CD8-positive, alpha-beta memory T cell (primary cell): Measurements from ENCODE around the gene RNASET2. TPM values are rescaled to one million over a fixed set of nuclear protein-coding genes. Genes with fewer than 3 reads are reported as not detected.
"Not testable (repeated sequence)": the region's sequence is repeated elsewhere in the genome, so short reads cannot be mapped to it uniquely, and the experiment has no call there.

Source experiments
- CTCF ChIA-PET: fragments of 350-600 bp; sonication (Branson Sonifier 250); formaldehyde crosslinking; loops from one replicate; lab custom pipeline; 2021; ENCODE audit warnings: antibody characterized with exemption; lab: Charles Lee
- POLR2A ChIA-PET: fragments of 350-600 bp; sonication (Branson Sonifier 250); formaldehyde crosslinking; loops from one replicate; lab custom pipeline; 2021; ENCODE audit warnings: antibody characterized with exemption; lab: Charles Lee
- DNase-seq, 5 donors: peaks; one replicate each; pipeline versions ENCODE4 v3.0.0 to v3.0.0-alpha.2; 2020 to 2022; ENCODE audit warnings: mixed read lengths in 1 of 5
- H3K27ac ChIP-seq: one replicate; pipeline ENCODE4 v1.7.0; 2013; ENCODE audit warnings: low read depth, mild to moderate bottlenecking, low read length, moderate library complexity
- H3K27me3 ChIP-seq: 2 replicates; pipeline ENCODE4 v1.7.0; 2013; ENCODE audit warnings: low read length, mild to moderate bottlenecking; ENCODE audit not compliant: insufficient read depth, poor library complexity, severe bottlenecking
- H3K36me3 ChIP-seq: 2 replicates; pipeline ENCODE4 v1.7.0; 2013; ENCODE audit warnings: mild to moderate bottlenecking, low read length, moderate library complexity; ENCODE audit not compliant: insufficient read depth
- H3K4me1 ChIP-seq: 2 replicates; pipeline ENCODE4 v1.7.0; 2013; ENCODE audit warnings: mild to moderate bottlenecking, low read length, moderate library complexity; ENCODE audit not compliant: insufficient read depth
- H3K4me3 ChIP-seq: 2 replicates; pipeline ENCODE4 v1.7.0; 2013; ENCODE audit warnings: mild to moderate bottlenecking, low read length
- H3K9me3 ChIP-seq: 2 replicates; pipeline ENCODE4 v1.7.0; 2013; ENCODE audit warnings: mild to moderate bottlenecking, low read length
- H3K27ac Mint-ChIP-seq, 8 donors: one replicate each; pipeline ENCODE4 v1.8.0; 2020 to 2021; ENCODE audit warnings: mixed read lengths in 8 of 8, mild to moderate bottlenecking in 6 of 8, inconsistent platforms in 3 of 8, moderate library complexity in 3 of 8
- H3K27me3 Mint-ChIP-seq, 2 donors: one replicate each; pipeline ENCODE4 v1.8.0; 2020 to 2021; ENCODE audit warnings: mixed read lengths in 2 of 2, mild to moderate bottlenecking in 1 of 2, moderate library complexity in 1 of 2
- H3K36me3 Mint-ChIP-seq, 3 donors: one replicate each; pipeline ENCODE4 v1.8.0; 2020 to 2021; ENCODE audit warnings: mixed read lengths in 3 of 3, inconsistent platforms in 1 of 3, mild to moderate bottlenecking in 1 of 3
- H3K4me1 Mint-ChIP-seq, 3 donors: one replicate each; pipeline ENCODE4 v1.8.0; 2020 to 2021; ENCODE audit warnings: mixed read lengths in 3 of 3, inconsistent platforms in 1 of 3, mild to moderate bottlenecking in 1 of 3
- H3K4me3 Mint-ChIP-seq, 7 donors: one replicate each; pipeline ENCODE4 v1.8.0; 2020 to 2021; ENCODE audit warnings: mixed read lengths in 7 of 7, mild to moderate bottlenecking in 6 of 7, moderate library complexity in 4 of 7, inconsistent platforms in 2 of 7
- H3K9me3 Mint-ChIP-seq, 5 donors: one replicate each; pipeline ENCODE4 v1.8.0; 2020 to 2022; ENCODE audit warnings: mixed read lengths in 5 of 5, mild to moderate bottlenecking in 3 of 5, moderate library complexity in 2 of 5, inconsistent platforms in 1 of 5
- polyA plus RNA-seq: library from polyadenylated mRNA; unstranded; fragments of 300-500 nt; fragmentation: Illumina TruSeq; gene quantifications from one replicate; pipeline ENCODE4 v1.2.3, GENCODE V29; 2021
- total RNA-seq, 2 experiments: library from RNA; stranded (reverse); gene quantifications; one replicate each; pipeline ENCODE4 v1.2.3, GENCODE V29; 2021

The RNASET2 gene
- total and polyA plus RNA-seq, 3 experiments from 2014 or later, result 22.3 to 232 (median 27.6) TPM

GRCh38 chr6:166898910-166899309 lies 57.4 kb downstream of the RNASET2 start:
- Mint-ChIP-seq H3K4me3 (no peak overlapping the region), H3K4me1 (peaks cover 0 to 1% (median 0%) of the 10 kb centered on the region in 3 donors), H3K27ac (no peak overlapping the region), H3K9me3 (peaks cover 0 to 2% (median 0%) of the 10 kb centered on the region in 5 donors), H3K27me3 (no peaks in the 10 kb centered on the region), H3K36me3 (peaks cover 0 to 5% (median 3%) of the 10 kb centered on the region in 3 donors)
- H3K27me3 ChIP-seq, result no peaks in the 10 kb centered on the region
- H3K4me1 ChIP-seq, result no peaks in the 10 kb centered on the region
- no peaks in the 10 kb centered on the region for H3K9me3 ChIP-seq
- H3K4me3 ChIP-seq, result no peak overlapping the region
- ChIA-PET CTCF (no interaction called here), POLR2A (no interaction called here)
- H3K27ac ChIP-seq, result no peak overlapping the region
- H3K36me3 ChIP-seq, result no peaks in the 10 kb centered on the region
- DNase-seq, result no peak

DNA sequence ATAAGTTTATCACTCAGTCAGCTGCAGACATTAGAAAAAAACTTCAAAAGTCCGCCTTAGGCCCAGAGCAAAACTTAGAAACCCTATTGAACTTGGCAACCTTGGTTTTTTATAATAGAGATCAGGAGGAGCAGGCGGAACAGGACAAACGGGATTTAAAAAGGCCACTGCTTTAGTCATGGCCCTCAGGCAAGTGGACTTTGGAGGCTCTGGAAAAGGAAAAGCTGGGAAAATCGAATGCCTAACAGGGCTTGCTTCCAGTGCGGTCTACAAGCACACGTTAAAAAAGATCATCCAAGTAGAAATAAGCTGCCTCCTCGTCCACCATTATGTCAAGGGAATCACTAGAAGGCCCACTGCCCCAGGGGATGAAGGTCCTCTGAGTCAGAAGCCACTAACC lies 61.7 kb downstream of the RNASET2 start:
- POLR2A ChIA-PET, H3K27ac ChIP-seq, H3K9me3 ChIP-seq, H3K4me1 Mint-ChIP-seq, H3K4me1 ChIP-seq, H3K27me3 Mint-ChIP-seq, CTCF ChIA-PET, H3K27me3 ChIP-seq, H3K27ac Mint-ChIP-seq, H3K36me3 ChIP-seq, H3K4me3 Mint-ChIP-seq, H3K4me3 ChIP-seq, DNase-seq: not testable (repeated sequence)
- Mint-ChIP-seq H3K9me3 (peaks cover 0 to 11% (median 10%) of the 10 kb centered on the region in 5 donors), H3K36me3 (peaks cover 5 to 25% (median 9%) of the 10 kb centered on the region in 3 donors)

DNA sequence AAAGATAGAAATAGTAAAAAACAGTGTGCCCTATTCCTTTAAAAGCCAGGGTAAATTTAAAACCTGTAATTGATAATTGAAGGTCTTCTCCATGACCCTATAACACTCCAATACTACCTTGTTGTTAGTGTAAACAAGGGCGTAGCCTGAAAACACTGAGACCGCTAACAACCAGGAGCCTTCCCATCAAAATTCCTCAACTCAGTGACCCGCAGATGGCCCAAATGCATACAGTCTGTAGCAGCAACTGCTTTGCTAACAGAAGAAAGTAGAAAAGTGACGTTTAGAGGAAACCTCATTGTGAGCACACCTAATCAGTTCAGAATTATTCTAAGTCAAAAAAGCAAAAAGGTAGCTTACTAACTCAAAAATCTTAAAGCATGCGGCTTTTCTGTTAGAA lies 63.9 kb downstream of the RNASET2 start:
- H3K4me3 ChIP-seq, CTCF ChIA-PET, H3K27ac ChIP-seq, H3K4me1 Mint-ChIP-seq, H3K4me1 ChIP-seq, POLR2A ChIA-PET, H3K27ac Mint-ChIP-seq, H3K9me3 ChIP-seq, H3K4me3 Mint-ChIP-seq, H3K27me3 ChIP-seq, H3K36me3 ChIP-seq, DNase-seq, H3K27me3 Mint-ChIP-seq: not testable (repeated sequence)
- peaks cover 8 to 35% (median 12%) of the 10 kb centered on the region in 3 donors for H3K36me3 Mint-ChIP-seq
- H3K9me3 Mint-ChIP-seq, result peaks cover 0 to 18% (median 18%) of the 10 kb centered on the region in 5 donors

DNA sequence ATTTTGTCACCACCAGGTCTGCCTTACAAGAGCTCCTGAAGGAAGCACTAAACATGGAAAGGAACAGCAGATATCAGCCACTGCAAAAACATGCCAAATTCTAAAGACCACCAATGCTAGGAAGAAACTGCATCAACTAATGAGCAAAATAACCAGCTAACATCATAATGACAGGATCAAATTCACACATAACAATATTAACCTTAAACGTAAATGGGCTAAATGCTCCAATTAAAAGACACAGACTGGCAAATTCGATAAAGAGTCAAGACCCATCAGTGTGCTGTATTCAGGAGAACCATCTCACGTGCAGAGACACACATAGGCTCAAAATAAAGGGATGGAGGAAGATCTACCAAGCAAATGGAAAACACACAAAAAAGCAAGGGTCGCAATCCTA lies 69.6 kb downstream of the RNASET2 start:
- H3K4me1 Mint-ChIP-seq, H3K27ac Mint-ChIP-seq, CTCF ChIA-PET, H3K4me3 Mint-ChIP-seq, H3K4me3 ChIP-seq, H3K4me1 ChIP-seq, H3K27me3 ChIP-seq, POLR2A ChIA-PET, H3K36me3 ChIP-seq, H3K27ac ChIP-seq, H3K27me3 Mint-ChIP-seq, DNase-seq, H3K9me3 ChIP-seq: not testable (repeated sequence)
- Mint-ChIP-seq H3K9me3 (peaks cover 9 to 30% (median 23%) of the 10 kb centered on the region in 5 donors), H3K36me3 (peaks cover 7 to 51% (median 14%) of the 10 kb centered on the region in 3 donors)

DNA sequence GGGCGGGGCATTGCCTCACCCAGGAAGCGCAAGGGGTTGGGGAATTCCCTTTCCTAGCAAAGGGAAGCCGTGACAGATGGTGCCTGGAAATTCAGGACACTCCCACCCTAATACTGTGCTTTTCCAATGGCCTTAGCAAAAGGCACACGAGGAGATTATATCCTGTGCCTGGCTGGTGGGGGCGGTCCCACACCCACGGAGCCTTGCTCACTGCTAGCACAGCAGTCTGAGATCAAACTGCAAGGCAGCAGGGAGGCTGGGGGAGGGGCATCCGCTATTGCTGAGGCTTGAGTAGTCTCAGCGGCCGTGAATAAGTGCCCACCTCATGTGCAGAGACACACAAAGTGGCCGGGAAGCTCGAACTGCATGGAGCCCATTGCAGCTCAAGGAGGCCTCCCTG lies 71.4 kb downstream of the RNASET2 start:
- H3K27me3 ChIP-seq, H3K4me1 Mint-ChIP-seq, CTCF ChIA-PET, H3K4me3 ChIP-seq, H3K27ac Mint-ChIP-seq, H3K4me1 ChIP-seq, H3K36me3 ChIP-seq, DNase-seq, H3K27ac ChIP-seq, H3K27me3 Mint-ChIP-seq, POLR2A ChIA-PET, H3K9me3 ChIP-seq, H3K4me3 Mint-ChIP-seq: not testable (repeated sequence)
- peaks cover 7 to 40% (median 9%) of the 10 kb centered on the region in 3 donors for H3K36me3 Mint-ChIP-seq
- peaks cover 9 to 26% (median 18%) of the 10 kb centered on the region in 5 donors for H3K9me3 Mint-ChIP-seq

GRCh38 chr6:166879594-166879993 lies 76.8 kb downstream of the RNASET2 start:
- H3K36me3 Mint-ChIP-seq, result peaks cover 3 to 23% (median 4%) of the 10 kb centered on the region in 3 donors
- DNase-seq, result no peak
- Histone ChIP-seq H3K4me1 (no peaks in the 10 kb centered on the region), H3K27me3 (no peaks in the 10 kb centered on the region), H3K9me3 (no peaks in the 10 kb centered on the region), H3K4me3 (no peak overlapping the region), H3K27ac (no peak overlapping the region), H3K36me3 (no peaks in the 10 kb centered on the region)
- ChIA-PET POLR2A (no interaction called here), CTCF (no interaction called here)
- peaks cover 0 to 5% (median 0%) of the 10 kb centered on the region in 3 donors for H3K4me1 Mint-ChIP-seq
- H3K27me3 Mint-ChIP-seq, result no peaks in the 10 kb centered on the region
- no peak overlapping the region for H3K27ac Mint-ChIP-seq
- H3K4me3 Mint-ChIP-seq, result no peak overlapping the region
- peaks cover 1 to 9% (median 5%) of the 10 kb centered on the region in 5 donors for H3K9me3 Mint-ChIP-seq

Other genes starting within 250 kb of the RNASET2 start
- 10 to 100 TPM; 26.4 to 29.5 TPM for gene CEP43, start 42.8 kb upstream of the RNASET2 start, total RNA-seq
- gene CEP43, start 42.8 kb upstream of the RNASET2 start, polyA plus RNA-seq, result 6.8 TPM
- 1 to 10 TPM; 3.5 to 3.9 TPM for gene CCR6, start 166.5 kb upstream of the RNASET2 start, total RNA-seq
- gene CCR6, start 166.5 kb upstream of the RNASET2 start, polyA plus RNA-seq, result 47.3 TPM
- gene GPR31, start 201.4 kb upstream of the RNASET2 start, total RNA-seq, result not detected
- not detected for gene GPR31, start 201.4 kb upstream of the RNASET2 start, polyA plus RNA-seq